GM18511 (cell line): Measurements from ENCODE around the gene TSPAN18.

Source experiments
- ATAC-seq: cut with Tn5 transposase; IDR thresholded peaks from one replicate; pipeline ENCODE4 v1.9.1; 2021; ENCODE audit warnings: mild to moderate bottlenecking, moderate library complexity; ENCODE audit not compliant: unreplicated experiment

The TSPAN18 gene

GRCh38 chr11:44938066-44938691 lies 211.4 kb downstream of the TSPAN18 start:
- no peak for ATAC-seq

- no peak for ATAC-seq
Observed at GRCh38 chr11:44939673-44940395, 213.1 kb downstream of the TSPAN18 start.

DNA sequence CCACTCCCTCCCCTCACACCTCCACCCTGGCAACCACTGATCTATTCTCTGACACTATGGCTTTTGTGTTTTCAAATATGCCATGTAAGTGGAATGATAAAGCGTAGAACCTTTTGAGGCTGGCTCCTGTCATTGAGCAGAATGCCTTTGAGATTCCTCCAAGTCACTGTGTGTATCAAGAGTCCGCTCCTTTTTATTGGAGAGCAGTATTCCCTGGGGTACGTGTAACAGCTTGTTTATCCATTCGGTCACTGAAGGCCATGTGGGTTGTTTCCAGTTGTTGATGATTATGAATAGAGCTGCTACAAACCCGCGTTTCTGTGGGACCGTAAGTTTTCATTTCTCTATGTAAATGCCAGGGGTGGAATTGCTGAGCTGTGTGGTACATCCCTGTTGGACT lies 213.6 kb downstream of the TSPAN18 start:
- ATAC-seq: no peak

DNA sequence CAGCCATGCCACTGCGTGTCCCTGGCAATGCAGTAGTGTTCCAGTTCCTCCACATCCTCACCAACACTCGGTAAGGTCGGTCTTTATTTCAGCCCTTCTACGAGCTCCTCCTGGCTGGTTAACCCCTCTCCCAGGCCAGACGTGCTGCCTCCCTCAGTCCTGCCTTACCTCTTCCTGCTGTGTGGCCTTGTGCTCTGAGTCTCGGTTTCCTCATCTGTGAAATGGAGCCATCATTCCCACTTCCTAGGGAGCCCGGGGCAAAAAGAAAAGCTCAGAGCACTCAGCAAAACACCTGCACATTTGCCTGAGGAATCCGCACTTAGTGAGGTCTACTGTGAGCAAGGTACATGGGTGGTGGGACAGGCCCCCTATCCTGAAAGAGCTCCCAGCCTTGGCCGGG lies 214.1 kb downstream of the TSPAN18 start:
- ATAC-seq: no peak

GRCh38 chr11:44941259-44942021 lies 214.7 kb downstream of the TSPAN18 start:
- ATAC-seq: no peak

DNA sequence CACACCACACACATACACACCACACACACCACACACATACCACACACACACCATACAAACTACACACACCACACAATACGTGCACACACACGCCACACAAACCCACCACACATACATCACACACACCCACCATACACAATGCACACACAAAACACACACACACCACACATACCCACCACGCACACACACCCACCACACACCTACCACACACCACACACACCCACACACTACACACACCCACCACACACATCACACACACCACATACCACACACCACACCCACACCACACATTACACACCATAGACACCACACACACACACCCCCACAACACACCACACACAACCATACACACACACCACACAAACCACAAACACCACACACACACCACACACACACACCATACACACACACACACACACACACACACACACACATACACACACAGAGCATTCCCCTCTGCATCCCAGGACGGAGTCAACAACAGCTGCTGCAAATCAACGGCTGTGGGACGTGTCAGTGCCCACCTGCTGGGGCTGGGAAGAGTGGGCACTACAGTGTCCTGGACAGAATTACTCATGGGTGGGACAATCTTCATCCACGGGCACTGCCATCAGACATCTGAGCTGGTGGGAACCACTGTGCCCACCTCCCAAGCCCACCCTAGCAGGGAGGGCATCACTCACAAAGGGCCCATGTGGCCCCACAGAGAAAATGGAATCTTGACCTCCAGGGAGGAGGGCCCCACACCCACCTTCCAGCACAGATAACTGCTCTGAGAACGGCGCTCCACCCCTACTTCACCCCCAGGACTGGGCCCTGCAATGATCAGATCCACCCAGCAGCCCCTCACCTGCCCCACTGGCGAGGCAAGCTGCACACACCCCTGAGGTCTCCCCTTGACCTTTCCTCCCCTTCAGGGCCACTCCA lies 215.5 kb downstream of the TSPAN18 start:
- ATAC-seq: no peak

- ATAC-seq: peak; percentile 92
Observed at GRCh38 chr11:44943118-44943517, 216.4 kb downstream of the TSPAN18 start.

GRCh38 chr11:44943696-44944095 lies 216.9 kb downstream of the TSPAN18 start:
- ATAC-seq: no peak

DNA sequence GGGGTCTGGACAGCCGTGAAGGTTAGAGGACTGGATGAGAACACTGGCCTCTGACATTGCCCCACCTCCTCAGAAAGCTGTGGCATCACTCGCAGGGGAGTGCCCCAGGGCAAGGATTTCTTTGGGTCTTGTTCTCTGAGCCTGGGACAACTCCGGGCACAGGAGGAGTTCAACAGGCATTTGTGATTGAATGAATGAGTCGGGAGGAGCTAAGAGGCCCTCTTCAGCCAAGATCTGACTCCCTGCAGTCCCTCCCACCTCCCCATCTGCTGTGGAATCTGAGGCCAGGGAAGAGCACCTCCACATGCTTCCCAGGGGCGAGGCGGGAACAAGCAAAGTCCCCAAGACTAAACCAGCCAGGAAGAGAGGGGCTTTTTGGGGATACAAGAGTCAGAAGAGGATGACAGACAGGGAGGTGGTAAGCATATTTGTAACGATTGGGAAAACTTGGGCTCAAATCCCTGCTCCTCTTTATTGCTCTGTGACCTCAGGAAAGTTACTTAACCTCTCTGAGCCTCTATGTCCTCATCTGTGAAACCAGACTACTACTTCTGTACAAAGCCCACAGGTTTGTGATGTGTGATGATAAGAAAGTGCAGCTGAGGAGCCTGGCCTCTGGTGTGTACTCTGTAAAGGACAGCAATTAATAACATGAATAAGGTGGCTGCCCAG lies 217.6 kb downstream of the TSPAN18 start:
- ATAC-seq: no peak

DNA sequence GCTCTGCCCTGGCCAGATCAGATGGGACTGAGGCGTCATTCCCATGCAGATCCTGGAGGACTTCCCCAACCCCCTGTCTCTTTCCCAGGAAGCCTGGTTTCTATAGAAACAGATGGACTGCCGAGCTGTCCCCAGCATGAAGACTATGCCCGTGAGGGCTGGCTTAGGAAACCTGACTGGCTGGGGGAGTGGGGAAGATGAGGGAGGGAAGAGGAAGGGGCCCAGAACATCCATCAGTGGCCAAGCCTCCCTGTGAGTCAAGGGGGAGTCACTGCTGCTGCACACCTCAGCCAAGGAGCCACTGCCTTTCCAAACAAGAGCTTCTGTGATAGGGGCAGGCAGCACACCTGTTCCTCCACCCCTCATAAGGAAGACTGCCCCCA lies 218.1 kb downstream of the TSPAN18 start:
- ATAC-seq: no peak

DNA sequence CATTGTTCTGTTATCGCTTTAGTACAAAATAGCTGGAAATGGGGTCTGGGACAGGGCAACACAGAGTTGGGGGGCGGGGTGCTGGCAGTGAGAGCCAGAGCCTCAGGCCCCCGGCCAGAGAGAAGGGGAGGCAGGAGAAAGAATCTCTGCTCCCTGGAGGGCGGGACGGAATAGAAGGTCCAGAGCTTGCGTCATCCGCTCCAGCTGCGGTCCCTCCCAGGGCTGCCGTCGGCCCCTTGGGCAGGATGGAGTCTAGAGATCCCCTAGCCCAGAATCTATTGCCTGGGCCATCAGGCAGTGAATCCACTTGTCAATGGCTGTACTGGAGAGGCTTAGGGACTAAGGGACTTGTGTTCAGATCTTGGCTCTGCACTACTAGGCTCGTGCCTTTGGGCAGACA lies 218.9 kb downstream of the TSPAN18 start:
- ATAC-seq: no peak

GRCh38 chr11:44946263-44946662 lies 219.5 kb downstream of the TSPAN18 start:
- ATAC-seq: no peak

DNA sequence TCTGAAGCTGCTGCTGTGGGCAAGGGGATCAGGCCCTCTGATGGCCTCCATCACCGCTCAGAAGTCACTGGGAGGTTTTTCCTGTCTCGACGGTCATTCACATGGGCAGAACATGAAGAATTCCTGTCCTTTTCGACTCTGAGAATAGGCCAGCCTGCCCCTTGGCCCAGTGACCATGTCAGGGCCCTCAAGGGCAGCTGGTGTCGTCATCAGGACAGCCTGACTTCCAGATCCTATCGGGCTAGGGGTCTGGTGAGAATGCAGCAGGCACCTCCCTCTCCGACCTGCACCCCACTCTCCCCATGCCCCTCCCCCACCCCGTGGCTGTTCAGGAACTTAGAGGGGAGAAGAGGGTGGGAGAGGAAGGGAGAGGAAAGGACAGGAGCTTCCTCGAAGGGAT lies 220.4 kb downstream of the TSPAN18 start:
- ATAC-seq: no peak

GRCh38 chr11:44948155-44948554 lies 221.4 kb downstream of the TSPAN18 start:
- no peak for ATAC-seq

DNA sequence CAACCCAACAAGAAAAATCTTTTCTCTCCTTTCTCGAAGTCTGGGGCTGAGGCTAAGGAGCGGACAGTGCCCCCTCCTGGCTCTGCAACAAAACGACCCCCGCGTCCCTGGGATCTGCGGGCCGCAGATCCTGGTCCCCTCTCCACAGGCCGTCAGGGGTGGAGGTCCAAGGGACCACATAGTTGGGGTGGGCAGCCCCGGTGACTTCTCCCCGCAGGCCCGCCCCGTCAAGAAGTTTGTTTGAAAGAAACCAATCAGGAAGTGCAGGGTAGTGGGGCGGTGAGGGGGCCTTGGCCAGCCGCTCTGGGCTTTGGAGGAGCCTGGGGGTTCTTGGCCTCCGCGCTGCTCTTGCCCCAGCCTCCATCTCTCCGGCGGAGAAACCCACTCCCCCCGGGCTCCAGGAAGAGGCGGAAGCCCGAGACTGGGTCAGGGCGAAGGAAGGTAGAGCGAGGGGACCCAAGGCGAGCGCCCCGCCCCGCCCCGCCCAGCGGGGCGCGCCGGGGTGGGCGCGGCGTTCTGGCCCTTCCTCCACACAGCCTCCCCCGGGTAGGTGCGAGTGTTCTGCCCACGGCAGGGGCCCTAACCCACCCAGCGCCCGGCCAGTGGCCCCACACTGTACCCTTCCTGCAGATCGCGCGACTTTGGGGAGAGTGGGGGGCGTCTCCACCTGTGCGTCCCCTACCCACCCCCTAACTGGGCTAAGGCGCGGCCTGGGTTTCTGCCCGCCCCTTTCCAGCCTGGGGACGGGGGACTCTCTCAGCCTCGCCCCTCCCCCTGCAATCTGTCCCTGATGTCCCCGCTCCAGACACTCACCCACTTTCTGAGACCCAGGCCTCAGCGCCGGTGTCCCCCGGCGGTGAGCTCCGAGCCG lies 222.6 kb downstream of the TSPAN18 start:
- ATAC-seq: no peak

- ATAC-seq: no peak
Observed at GRCh38 chr11:44950031-44950624, 223.4 kb downstream of the TSPAN18 start.

- no peak for ATAC-seq
Observed at GRCh38 chr11:44950625-44951476, 224.1 kb downstream of the TSPAN18 start, which contains the start of gene TP53I11. Gene TP53I11 (minus strand): TSS chr11:44950883. CDS start chr11:44938335, 12,548 bp downstream.

DNA sequence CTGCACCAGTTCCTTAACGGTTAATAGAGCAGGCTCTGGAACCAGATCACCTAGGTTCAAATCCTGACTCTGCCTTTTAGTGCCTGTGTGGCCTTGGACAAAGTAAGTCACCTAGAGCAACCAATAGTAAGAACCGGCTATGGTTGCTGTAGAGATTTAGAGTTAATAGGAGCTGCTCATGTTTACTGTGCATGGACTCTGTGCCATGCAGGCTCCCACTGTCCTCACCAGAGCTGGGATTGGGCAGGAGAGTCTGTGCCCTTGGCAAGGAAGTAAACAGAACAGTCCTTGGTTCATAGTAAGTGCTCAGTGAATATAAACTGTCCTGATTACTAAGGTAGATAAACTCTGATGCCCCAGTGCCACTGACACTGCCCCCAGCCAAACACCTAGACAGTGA lies 225.3 kb downstream of the TSPAN18 start:
- ATAC-seq: no peak
